ENCODE data around the gene BRICD5. TPM values are rescaled to one million over a fixed set of nuclear protein-coding genes. Genes with fewer than 3 reads are reported as not detected.

BRICD5 gene
- total and polyA plus RNA-seq, 2 of the 13 experiments (the other 11 are each of a cell fraction or from before 2014, with no cell fraction given) = 1.6 to 5.8 TPM

GRCh38 chr16:2190002-2190658, 20.5 kb downstream of the BRICD5 start (continued):
- TF ChIP-seq ZNF280D (CRISPR knock-in tag; IDR thresholded peaks at IDR 0.05) (0 out of 2 replicates have a peak, but pooled peaks have one; percentile 32), ZFX (CRISPR knock-in tag; IDR thresholded peaks at IDR 0.05; ENCODE audit: low read depth) (peak; percentile 92), ZSCAN12 (CRISPR knock-in tag; IDR thresholded peaks at IDR 0.05) (0 out of 2 replicates have a peak, but pooled peaks have one; percentile 56), EP300 (IDR thresholded peaks at IDR 0.05; ENCODE audit: low read depth in 2 of 2, low read length in 2 of 2) (peak in 1 of 2 experiments; percentile 1; a peak in 1 of 4 replicates), EP300 (CRISPR knock-in tag; IDR thresholded peaks at IDR 0.05; ENCODE audit: borderline replicate concordance) (no peak), ZNF574 (CRISPR knock-in tag; IDR thresholded peaks at IDR 0.05) (peak; percentile 9; the same call in 1 of the 2 replicates), HNRNPL (IDR thresholded peaks at IDR 0.05; ENCODE audit: low read depth, low read length) (peak; percentile 29; the same call in 1 of the 2 replicates), DZIP1 (CRISPR knock-in tag; IDR thresholded peaks at IDR 0.05) (0 out of 2 replicates have a peak, but pooled peaks have one; percentile 18), ZNF230 (CRISPR knock-in tag; IDR thresholded peaks at IDR 0.05) (peak; percentile 59; the same call in 1 of the 2 replicates), SOX13 (IDR thresholded peaks at IDR 0.05) (no peak), SOX13 (CRISPR knock-in tag; conservative IDR thresholded peaks at IDR 0.05 in 1 of 2, IDR thresholded peaks at IDR 0.05 in 1 of 2) (peak in 1 of 2 experiments; percentile 12; a peak in 1 of 4 replicates), SOX5 (CRISPR knock-in tag; IDR thresholded peaks at IDR 0.05; ENCODE audit: borderline replicate concordance) (peak; percentile 29; the same call in 1 of the 2 replicates), ZNF724P (CRISPR knock-in tag; IDR thresholded peaks at IDR 0.05; ENCODE audit: borderline replicate concordance) (0 out of 2 replicates have a peak, but pooled peaks have one; percentile 33), GATAD2A (CRISPR knock-in tag; IDR thresholded peaks at IDR 0.05) (peak; percentile 30; the same call in 1 of the 2 replicates), ERF (CRISPR knock-in tag; IDR thresholded peaks at IDR 0.05) (0 out of 2 replicates have a peak, but pooled peaks have one; percentile 15)
- TF ChIP-seq, protein P1, sequence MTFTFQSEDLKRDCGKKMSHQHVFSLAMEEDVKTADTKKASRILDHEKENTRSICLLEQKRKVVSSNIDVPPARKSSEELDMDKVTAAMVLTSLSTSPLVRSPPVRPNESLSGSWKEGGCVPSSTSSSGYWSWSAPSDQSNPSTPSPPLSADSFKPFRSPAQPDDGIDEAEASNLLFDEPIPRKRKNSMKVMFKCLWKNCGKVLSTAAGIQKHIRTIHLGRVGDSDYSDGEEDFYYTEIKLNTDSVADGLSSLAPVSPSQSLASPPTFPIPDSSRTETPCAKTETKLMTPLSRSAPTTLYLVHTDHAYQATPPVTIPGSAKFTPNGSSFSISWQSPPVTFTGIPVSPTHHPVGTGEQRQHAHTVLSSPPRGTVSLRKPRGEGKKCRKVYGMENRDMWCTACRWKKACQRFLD (CRISPR knock-in tag; IDR thresholded peaks at IDR 0.05; ENCODE audit: borderline replicate concordance) = no peak
- TF ChIP-seq, protein P2, sequence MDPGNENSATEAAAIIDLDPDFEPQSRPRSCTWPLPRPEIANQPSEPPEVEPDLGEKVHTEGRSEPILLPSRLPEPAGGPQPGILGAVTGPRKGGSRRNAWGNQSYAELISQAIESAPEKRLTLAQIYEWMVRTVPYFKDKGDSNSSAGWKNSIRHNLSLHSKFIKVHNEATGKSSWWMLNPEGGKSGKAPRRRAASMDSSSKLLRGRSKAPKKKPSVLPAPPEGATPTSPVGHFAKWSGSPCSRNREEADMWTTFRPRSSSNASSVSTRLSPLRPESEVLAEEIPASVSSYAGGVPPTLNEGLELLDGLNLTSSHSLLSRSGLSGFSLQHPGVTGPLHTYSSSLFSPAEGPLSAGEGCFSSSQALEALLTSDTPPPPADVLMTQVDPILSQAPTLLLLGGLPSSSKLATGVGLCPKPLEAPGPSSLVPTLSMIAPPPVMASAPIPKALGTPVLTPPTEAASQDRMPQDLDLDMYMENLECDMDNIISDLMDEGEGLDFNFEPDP (CRISPR knock-in tag; conservative IDR thresholded peaks at IDR 0.05) = 0 out of 2 replicates have a peak, but pooled peaks have one; percentile 44
